Gastroesophageal sphincter (tissue), 4 donors: ENCODE results near the gene GIT1. TPM values are rescaled to one million over a fixed set of nuclear protein-coding genes. Genes with fewer than 3 reads are reported as not detected.
A peak's percentile ranks its signal among the peaks of the same experiment; 100 is the strongest.

ENCODE experiments used
- ATAC-seq: fragments of 150-250 bp; one replicate; pipeline ENCODE4 v1.9.1; 2016; ENCODE audit warnings: mild to moderate bottlenecking, moderate library complexity
- H3K27ac ChIP-seq, 4 donors: fragments of 200-600 bp; sonication (generic) in 3 of 4; 1 replicate in 3 of 4; 2 replicates in 1 of 4; pipeline ENCODE4 v1.5.1; 2016 to 2019
- H3K27me3 ChIP-seq: fragments of 200-600 bp; sonication (generic); one replicate; pipeline ENCODE4 v1.5.1; 2019
- H3K36me3 ChIP-seq, 2 donors: fragments of 200-600 bp; sonication (generic); one replicate each; pipeline ENCODE4 v1.5.1; 2019; ENCODE audit warnings: control low read depth in 1 of 2
- H3K4me1 ChIP-seq, 3 donors: fragments of 200-600 bp; sonication (generic); 1 replicate in 2 of 3; 2 replicates in 1 of 3; pipeline ENCODE4 v1.5.1; 2016 to 2019; ENCODE audit warnings: control low read depth in 2 of 3
- H3K4me3 ChIP-seq, 2 donors: fragments of 200-600 bp; sonication (generic); one replicate each; pipeline ENCODE4 v1.5.1; 2019; ENCODE audit warnings: mild to moderate bottlenecking in 1 of 2, moderate library complexity in 1 of 2
- H3K9me3 ChIP-seq, 3 donors: fragments of 200-600 bp; sonication (generic); one replicate each; pipeline ENCODE4 v1.5.1; 2017 to 2019; ENCODE audit warnings: control low read depth in 2 of 3
- EP300 ChIP-seq: sonication (generic); formaldehyde crosslinking; IDR thresholded peaks from one replicate; pipeline ENCODE4 v1.6.1; 2017; ENCODE audit warnings: antibody characterized with exemption, mild to moderate bottlenecking
- POLR2A ChIP-seq, 2 donors: fragments of 450-650 bp; IDR thresholded peaks; one replicate each; pipeline ENCODE4 v1.6.1; 2017; ENCODE audit warnings: antibody characterized with exemption in 2 of 2, mild to moderate bottlenecking in 2 of 2, moderate library complexity in 1 of 2
- POLR2AphosphoS5 ChIP-seq: sonication (generic); formaldehyde crosslinking; IDR thresholded peaks from one replicate; pipeline ENCODE4 v1.6.1; 2017; ENCODE audit warnings: antibody characterized with exemption
- WGBS, 2 donors: methylation state at CpG; one replicate each; pipeline ENCODE4 v1.1.5; 2018; ENCODE audit warnings: low coverage in 1 of 2; 5-methylcytosine and 5-hydroxymethylcytosine counted together
- total RNA-seq, 4 donors: library from RNA; depleted of rRNA; stranded (reverse); fragments of >200 nt; gene quantifications; one replicate each; pipeline ENCODE4 v1.1.0, GENCODE V29; 2016
- TF ChIP-seq, protein P1 (sequence below), 4 experiments: fragments of 200-600 bp in 2 of 4; fragments of 450-650 bp in 2 of 4; sonication (generic) in 1 of 4; IDR thresholded peaks; one replicate each; pipeline ENCODE4 v1.5.1; 2017 to 2019; ENCODE audit warnings: antibody characterized with exemption in 4 of 4, mild to moderate bottlenecking in 2 of 4, moderate library complexity in 2 of 4

The GIT1 gene
- total RNA-seq, 4 donors from 2014 or later, result 30.4 to 47.8 (median 35.8) TPM

DNA sequence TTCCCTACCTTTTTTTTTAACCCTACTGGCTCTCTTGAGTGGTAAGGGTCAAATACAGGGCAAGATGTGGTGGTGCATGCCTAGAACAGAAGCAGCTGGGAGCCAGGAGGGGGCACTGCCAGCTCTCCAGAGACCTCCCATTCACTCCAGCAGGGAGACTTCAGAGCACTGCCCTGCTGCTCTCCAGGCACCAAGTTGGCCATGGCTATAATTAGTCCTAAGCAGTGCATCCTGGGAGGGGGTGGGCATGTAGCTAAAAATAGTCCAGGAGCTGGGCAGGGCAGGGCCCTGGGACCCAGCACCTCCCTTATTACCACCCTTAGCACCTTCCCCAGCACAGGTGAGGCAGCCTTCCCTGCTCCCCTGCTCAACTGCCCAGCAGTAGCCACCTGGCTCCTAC lies 29.8 kb upstream of the GIT1 start:
- peaks cover 0 to 93% (median 69%) of the 10 kb centered on the region in 3 donors for H3K4me1 ChIP-seq
- H3K9me3 ChIP-seq, result no peaks in the 10 kb centered on the region
- ATAC-seq, result no peak
- H3K4me3 ChIP-seq, result no peak overlapping the region
- no peaks in the 10 kb centered on the region for H3K27me3 ChIP-seq
- TF ChIP-seq, protein P1, sequence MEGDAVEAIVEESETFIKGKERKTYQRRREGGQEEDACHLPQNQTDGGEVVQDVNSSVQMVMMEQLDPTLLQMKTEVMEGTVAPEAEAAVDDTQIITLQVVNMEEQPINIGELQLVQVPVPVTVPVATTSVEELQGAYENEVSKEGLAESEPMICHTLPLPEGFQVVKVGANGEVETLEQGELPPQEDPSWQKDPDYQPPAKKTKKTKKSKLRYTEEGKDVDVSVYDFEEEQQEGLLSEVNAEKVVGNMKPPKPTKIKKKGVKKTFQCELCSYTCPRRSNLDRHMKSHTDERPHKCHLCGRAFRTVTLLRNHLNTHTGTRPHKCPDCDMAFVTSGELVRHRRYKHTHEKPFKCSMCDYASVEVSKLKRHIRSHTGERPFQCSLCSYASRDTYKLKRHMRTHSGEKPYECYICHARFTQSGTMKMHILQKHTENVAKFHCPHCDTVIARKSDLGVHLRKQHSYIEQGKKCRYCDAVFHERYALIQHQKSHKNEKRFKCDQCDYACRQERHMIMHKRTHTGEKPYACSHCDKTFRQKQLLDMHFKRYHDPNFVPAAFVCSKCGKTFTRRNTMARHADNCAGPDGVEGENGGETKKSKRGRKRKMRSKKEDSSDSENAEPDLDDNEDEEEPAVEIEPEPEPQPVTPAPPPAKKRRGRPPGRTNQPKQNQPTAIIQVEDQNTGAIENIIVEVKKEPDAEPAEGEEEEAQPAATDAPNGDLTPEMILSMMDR (IDR thresholded peaks at IDR 0.05), result peak in 1 of 4 experiments; percentile 42
- TF ChIP-seq POLR2AphosphoS5 (no peak), POLR2A (IDR thresholded peaks at IDR 0.05) (no peak), EP300 (no peak)
- H3K36me3 ChIP-seq, result no peaks in the 10 kb centered on the region
- H3K27ac ChIP-seq, result peak overlapping the region in 2 of 4 donors; percentile 22 to 92

DNA sequence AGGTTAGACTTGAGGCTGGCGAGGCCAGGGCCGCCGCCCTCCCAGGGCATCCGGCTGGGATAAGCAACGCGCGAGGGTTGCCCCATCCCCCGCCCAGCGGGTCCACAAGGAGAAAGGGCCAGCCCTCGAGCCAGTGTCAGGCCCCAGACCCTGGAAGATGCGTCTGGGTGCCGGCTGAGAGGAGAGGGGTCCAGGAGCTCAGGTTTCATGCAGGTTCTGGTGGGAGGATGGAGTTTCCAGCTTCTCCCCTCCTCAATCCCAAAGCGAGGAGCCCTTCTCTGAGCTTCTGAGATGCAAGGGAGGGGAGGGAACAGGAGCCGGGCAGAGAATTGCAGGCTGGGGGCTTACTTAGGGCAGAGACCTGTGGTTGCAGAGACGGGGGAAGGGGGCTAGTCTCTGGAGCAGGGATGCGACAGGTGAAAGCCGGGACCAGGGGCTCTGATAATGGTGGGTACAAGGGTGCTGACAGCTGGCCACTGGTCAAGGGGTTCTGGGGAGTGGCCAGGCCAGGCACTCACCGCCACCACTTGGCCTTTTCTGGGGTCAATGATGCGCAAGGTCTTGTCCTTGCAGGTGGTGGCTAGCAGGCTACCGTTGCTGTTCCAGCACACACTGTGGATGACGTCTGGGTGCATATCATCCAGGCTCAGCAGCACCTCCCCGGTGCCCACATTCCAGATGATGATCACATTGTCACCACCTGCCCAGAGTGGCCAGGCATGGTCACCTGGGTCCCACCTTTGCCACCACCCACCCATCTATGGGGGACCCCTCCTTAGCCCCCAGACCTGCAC lies 29.0 kb upstream of the GIT1 start:
- peak overlapping the region in 2 of 4 donors; percentile 69 to 71 for H3K27ac ChIP-seq

GRCh38 chr17:29617481-29618271 lies 28.2 kb upstream of the GIT1 start:
- WGBS, 2 donors, result 10% methylated on average over 9 of the region's 68 CpGs; no CpG with 5 or more reads in 1 of the 2 donors
- peak; percentile 6 for ATAC-seq
- H3K9me3 ChIP-seq, result no peaks in the 10 kb centered on the region
- H3K27me3 ChIP-seq, result no peaks in the 10 kb centered on the region
- H3K27ac ChIP-seq, result peak overlapping the region in 3 of 4 donors; percentile 67 to 71 (median 69)
- H3K4me3 ChIP-seq, result peak overlapping the region; percentile 3 to 48
- H3K36me3 ChIP-seq, result no peaks in the 10 kb centered on the region
- H3K4me1 ChIP-seq, result peaks cover 4 to 100% (median 79%) of the 10 kb centered on the region in 3 donors
- TF ChIP-seq POLR2A (IDR thresholded peaks at IDR 0.05) (no peak), EP300 (no peak), POLR2AphosphoS5 (no peak)
- TF ChIP-seq, protein P1 (IDR thresholded peaks at IDR 0.05), result peak in 3 of 4 experiments; percentile 47 to 76 (median 68)

More for the DNA sequence above, 29.0 kb upstream of the GIT1 start:
- peak overlapping the region in 1 of 2 donors; percentile 48 for H3K4me3 ChIP-seq
- WGBS, 2 donors, result 50 to 60% methylated on average over 1 to 2 of the region's 22 CpGs
- no peak for TF ChIP-seq POLR2AphosphoS5
- TF ChIP-seq, protein P1 (IDR thresholded peaks at IDR 0.05), result no peak
- no peak for TF ChIP-seq POLR2A (IDR thresholded peaks at IDR 0.05)
- TF ChIP-seq EP300, result no peak
- no peaks in the 10 kb centered on the region for H3K27me3 ChIP-seq
- H3K9me3 ChIP-seq, result no peaks in the 10 kb centered on the region
- peaks cover 4 to 100% (median 77%) of the 10 kb centered on the region in 3 donors for H3K4me1 ChIP-seq
- no peaks in the 10 kb centered on the region for H3K36me3 ChIP-seq
- ATAC-seq, result no peak

- peak overlapping the region in 1 of 4 donors; percentile 71 for H3K27ac ChIP-seq
- peak; percentile 17 for ATAC-seq
- H3K9me3 ChIP-seq, result no peaks in the 10 kb centered on the region
- TF ChIP-seq POLR2A (IDR thresholded peaks at IDR 0.05) (no peak), POLR2AphosphoS5 (peak; percentile 12), EP300 (no peak)
- TF ChIP-seq, protein P1 (IDR thresholded peaks at IDR 0.05), result peak in 3 of 4 experiments; percentile 61 to 68 (median 63)
- peaks cover 4 to 95% (median 78%) of the 10 kb centered on the region in 3 donors for H3K4me1 ChIP-seq
- H3K4me3 ChIP-seq, result peak overlapping the region in 1 of 2 donors; percentile 48
- WGBS, 2 donors, result no CpG with 5 or more reads among the region's 16 CpGs
- no peaks in the 10 kb centered on the region for H3K36me3 ChIP-seq
- H3K27me3 ChIP-seq, result no peaks in the 10 kb centered on the region
Observed at GRCh38 chr17:29617125-29617480, 27.7 kb upstream of the GIT1 start.
